Ascending aorta (tissue), 2 donors: ENCODE results near the gene AKAIN1. TPM values are rescaled to one million over a fixed set of nuclear protein-coding genes. Genes with fewer than 3 reads are reported as not detected.

ENCODE experiments used
- DNase-seq, 2 donors: peaks; one replicate each; pipeline ENCODE4 v3.0.0-alpha.2; 2019; ENCODE audit warnings: low spot score in 2 of 2
- H3K27ac ChIP-seq, 2 donors: fragments of 200-600 bp; sonication (generic); one replicate each; pipeline ENCODE4 v1.5.1; 2016 to 2017; ENCODE audit warnings: mild to moderate bottlenecking in 1 of 2
- H3K27me3 ChIP-seq: fragments of 200-600 bp; sonication (generic); one replicate; pipeline ENCODE4 v1.5.1; 2017
- H3K36me3 ChIP-seq, 2 donors: fragments of 200-600 bp; sonication (generic); one replicate each; pipeline ENCODE4 v1.5.1; 2016
- H3K4me1 ChIP-seq, 2 donors: fragments of 200-600 bp; sonication (generic); one replicate each; pipeline ENCODE4 v1.5.1; 2016 to 2017; ENCODE audit warnings: mild to moderate bottlenecking in 1 of 2
- H3K4me3 ChIP-seq, 2 donors: fragments of 200-600 bp; sonication (generic); one replicate each; pipeline ENCODE4 v1.5.1; 2016 to 2017; ENCODE audit warnings: mild to moderate bottlenecking in 1 of 2
- H3K9me3 ChIP-seq, 2 donors: fragments of 200-600 bp; sonication (generic); one replicate each; pipeline ENCODE4 v1.5.1; 2016
- CTCF ChIP-seq, 3 experiments: fragments of 200-600 bp in 2 of 3; fragments of 450-650 bp in 1 of 3; sonication (generic) in 2 of 3; IDR thresholded peaks; one replicate each; pipeline ENCODE4 v1.5.1; 2016 to 2019; ENCODE audit warnings: antibody characterized with exemption in 3 of 3, mild to moderate bottlenecking in 1 of 3, moderate library complexity in 1 of 3
- intact Hi-C: fragments of 100-400 bp; cut with DNase I; formaldehyde crosslinking; loops from one replicate; pipeline ENCODE4 v1.15.1; 2023
- total RNA-seq: library from RNA; depleted of rRNA; stranded (reverse); fragments of >200 nt; gene quantifications from one replicate; pipeline ENCODE4 v1.1.0, GENCODE V29; 2016

AKAIN1 gene
- total RNA-seq, 1 donor from 2014 or later = not detected

- H3K36me3 ChIP-seq = no peaks in the 10 kb centered on the region
- H3K4me3 ChIP-seq = no peak overlapping the region
- no peaks in the 10 kb centered on the region for H3K27me3 ChIP-seq
- TF ChIP-seq CTCF (IDR thresholded peaks at IDR 0.05) = no peak
- intact Hi-C loops = no loop called here
- H3K4me1 ChIP-seq = no peaks in the 10 kb centered on the region
- DNase-seq = no peak
- H3K27ac ChIP-seq = no peak overlapping the region
- H3K9me3 ChIP-seq = no peaks in the 10 kb centered on the region
Observed at GRCh38 chr18:5159080-5159479, 38.0 kb downstream of the AKAIN1 start.

GRCh38 chr18:5158587-5158986, 38.5 kb downstream of the AKAIN1 start:
- Histone ChIP-seq H3K9me3 (no peaks in the 10 kb centered on the region), H3K27ac (no peak overlapping the region), H3K4me3 (no peak overlapping the region), H3K36me3 (no peaks in the 10 kb centered on the region), H3K4me1 (no peaks in the 10 kb centered on the region), H3K27me3 (no peaks in the 10 kb centered on the region)
- no peak for DNase-seq
- TF ChIP-seq CTCF (IDR thresholded peaks at IDR 0.05) = no peak
- intact Hi-C loops = no loop called here

- Histone ChIP-seq H3K4me3 (no peak overlapping the region), H3K27me3 (no peaks in the 10 kb centered on the region), H3K36me3 (no peaks in the 10 kb centered on the region), H3K27ac (no peak overlapping the region), H3K9me3 (no peaks in the 10 kb centered on the region), H3K4me1 (no peaks in the 10 kb centered on the region)
- DNase-seq = no peak
- intact Hi-C loops = no loop called here
- TF ChIP-seq CTCF (IDR thresholded peaks at IDR 0.05) = no peak
Observed at GRCh38 chr18:5158172-5158571, 38.9 kb downstream of the AKAIN1 start.

- no peak for DNase-seq
- no peak for TF ChIP-seq CTCF (IDR thresholded peaks at IDR 0.05)
- H3K36me3 ChIP-seq = no peaks in the 10 kb centered on the region
- no peaks in the 10 kb centered on the region for H3K4me1 ChIP-seq
- no peak overlapping the region for H3K27ac ChIP-seq
- intact Hi-C loops = no loop called here
- no peak overlapping the region for H3K4me3 ChIP-seq
- H3K27me3 ChIP-seq = no peaks in the 10 kb centered on the region
- H3K9me3 ChIP-seq = no peaks in the 10 kb centered on the region
Observed at GRCh38 chr18:5155907-5156287, 41.2 kb downstream of the AKAIN1 start.

- Histone ChIP-seq H3K4me3 (no peak overlapping the region), H3K4me1 (no peaks in the 10 kb centered on the region), H3K9me3 (no peaks in the 10 kb centered on the region), H3K36me3 (no peaks in the 10 kb centered on the region), H3K27me3 (no peaks in the 10 kb centered on the region), H3K27ac (no peak overlapping the region)
- intact Hi-C loops = no loop called here
- TF ChIP-seq CTCF (IDR thresholded peaks at IDR 0.05) = no peak
- no peak for DNase-seq
Observed at GRCh38 chr18:5155218-5155906, 41.7 kb downstream of the AKAIN1 start.
